Panc1 (cell line): ENCODE measurements around the gene SLC23A3. TPM values are rescaled to one million over a fixed set of nuclear protein-coding genes. Genes with fewer than 3 reads are reported as not detected.
A peak's percentile ranks its signal among the peaks of the same experiment; 100 is the strongest.

Experiments used
- ATAC-seq: fragments of 200-7000 bp; cut with Tn5 transposase; 2 replicates; pipeline ENCODE4 v1.9.1; 2020; ENCODE audit warnings: mild to moderate bottlenecking, moderate library complexity
- Bru-seq: library from RNA; stranded (reverse); fragments of 400-500 nt; gene quantifications from one replicate; lab custom pipeline; 2021; lab: Mats Ljungman, UMichigan
- BruChase-seq, 2 experiments: library from RNA; stranded (reverse); fragments of 400-500 nt; gene quantifications; one replicate each; lab custom pipeline; 2021; lab: Mats Ljungman, UMichigan
- BruUV-seq: library from RNA; stranded (reverse); fragments of 400-500 nt; replicated peaks from 2 replicates; lab custom pipeline; 2021; lab: Mats Ljungman, UMichigan
- CTCF ChIA-PET: fragments of 300-600 bp; sonication (Branson Sonifier 250); formaldehyde crosslinking; loops from one replicate; lab custom pipeline; 2022; ENCODE audit warnings: antibody characterized with exemption; lab: Charles Lee
- POLR2A ChIA-PET: fragments of 300-600 bp; sonication (Branson Sonifier 250); formaldehyde crosslinking; loops from one replicate; lab custom pipeline; 2022; ENCODE audit warnings: antibody characterized with exemption; lab: Charles Lee
- DNase-seq: peaks from one replicate; pipeline ENCODE4 v3.0.0-alpha.2; 2010; ENCODE audit warnings: low read depth, low spot score
- H3K27ac ChIP-seq: 2 replicates; pipeline ENCODE4 v1.5.1; 2011; ENCODE audit warnings: mild to moderate bottlenecking, low read length, inconsistent platforms
- H3K27me3 ChIP-seq: fragments of 200-500 bp; sonication (Bioruptor generic); 2 replicates; pipeline ENCODE4 v1.6.0; 2014; ENCODE audit warnings: low read length, inconsistent platforms; ENCODE audit not compliant: control insufficient read depth, insufficient read depth
- H3K36me3 ChIP-seq: fragments of 200-500 bp; sonication (Bioruptor generic); 2 replicates; pipeline ENCODE4 v1.5.1; 2014; ENCODE audit warnings: inconsistent platforms, mild to moderate bottlenecking, low read length, moderate library complexity; ENCODE audit not compliant: control insufficient read depth, insufficient read depth
- H3K4me1 ChIP-seq: 2 replicates; pipeline ENCODE4 v1.5.1; 2011; ENCODE audit warnings: inconsistent platforms, mild to moderate bottlenecking, low read length, moderate library complexity; ENCODE audit not compliant: control insufficient read depth, insufficient read depth
- H3K4me3 ChIP-seq, 2 experiments: 2 replicates each; pipeline ENCODE4 v1.5.1; 2011 to 2012; ENCODE audit warnings: low read depth in 2 of 2, low read length in 2 of 2, mild to moderate bottlenecking in 2 of 2, inconsistent platforms in 1 of 2, moderate library complexity in 1 of 2
- H3K9me3 ChIP-seq: fragments of 200-500 bp; sonication (Bioruptor generic); 2 replicates; pipeline ENCODE4 v1.5.1; 2014; ENCODE audit warnings: low read depth, mild to moderate bottlenecking, inconsistent platforms, low read length, moderate library complexity; ENCODE audit not compliant: control insufficient read depth, insufficient read depth
- CTCF ChIP-seq: fragments of 450-650 bp; IDR thresholded peaks from 2 replicates; pipeline ENCODE4 v1.5.1; 2017; ENCODE audit warnings: mild to moderate bottlenecking
- POLR2AphosphoS5 ChIP-seq: IDR thresholded peaks from 2 replicates; pipeline ENCODE4 v1.6.1; 2012; ENCODE audit warnings: mild to moderate bottlenecking, low read depth, low read length, moderate library complexity
- REST ChIP-seq, 2 experiments: IDR thresholded peaks; 2 replicates each; pipeline ENCODE4 v1.6.1; 2011 to 2012; ENCODE audit warnings: low read depth in 2 of 2, control low read depth in 1 of 2, low read length in 1 of 2, mild to moderate bottlenecking in 1 of 2, moderate library complexity in 1 of 2; ENCODE audit not compliant: insufficient read depth in 1 of 2
- SIN3A ChIP-seq: IDR thresholded peaks from 2 replicates; pipeline ENCODE4 v1.6.1; 2012; ENCODE audit warnings: low read depth, mild to moderate bottlenecking, low read length, moderate library complexity, borderline replicate concordance; ENCODE audit not compliant: insufficient read depth
- TCF7L2 ChIP-seq: IDR thresholded peaks from 2 replicates; pipeline ENCODE4 v1.6.1; 2011; ENCODE audit warnings: mild to moderate bottlenecking, low read depth, low read length, inconsistent platforms
- in situ Hi-C: cut with HindIII; loops from 2 replicates; pipeline ENCODE4 v1.10.0; 2016; ENCODE audit warnings: low sequenced_read_pairs, low pct_unique_long_range_greater_than_20kb
- intact Hi-C: fragments of 100-400 bp; cut with micrococcal nuclease; formaldehyde crosslinking; loops from one replicate; pipeline ENCODE4 v1.10.0; 2022; ENCODE audit not compliant: unreplicated experiment
- long read RNA-seq: library from polyadenylated mRNA; unstranded; transcript quantifications from one replicate; pipeline ENCODE4 v2.0.0, GENCODE V29; 2021; ENCODE audit not compliant: unreplicated experiment
- polyA plus RNA-seq: library from polyadenylated mRNA; unstranded; fragments of >200 nt; gene quantifications from one replicate; pipeline ENCODE4 v1.2.1, GENCODE V29; 2012; ENCODE audit warnings: missing spikeins; ENCODE audit not compliant: insufficient read length
- total RNA-seq: library from RNA; stranded (reverse); gene quantifications from one replicate; pipeline ENCODE4 v1.2.1, GENCODE V29; 2021; ENCODE audit not compliant: unreplicated experiment

Gene SLC23A3
- total RNA-seq (3.3 TPM), Bru-seq, nascent RNA (percentile 52 among the genes with signal in this experiment), BruChase-seq, experiment 1, labeled RNA remaining after a 2-hour chase (percentile 71 among the genes with signal in this experiment), BruChase-seq, experiment 2, labeled RNA remaining after a 6-hour chase (percentile 71 among the genes with signal in this experiment)
- polyA plus RNA-seq = 1.9 TPM
- long read RNA-seq, partial matches to known transcripts = 0 of 2 reads
- long read RNA-seq, other reads (novel, unspliced or antisense) = 2 of 2 reads

DNA sequence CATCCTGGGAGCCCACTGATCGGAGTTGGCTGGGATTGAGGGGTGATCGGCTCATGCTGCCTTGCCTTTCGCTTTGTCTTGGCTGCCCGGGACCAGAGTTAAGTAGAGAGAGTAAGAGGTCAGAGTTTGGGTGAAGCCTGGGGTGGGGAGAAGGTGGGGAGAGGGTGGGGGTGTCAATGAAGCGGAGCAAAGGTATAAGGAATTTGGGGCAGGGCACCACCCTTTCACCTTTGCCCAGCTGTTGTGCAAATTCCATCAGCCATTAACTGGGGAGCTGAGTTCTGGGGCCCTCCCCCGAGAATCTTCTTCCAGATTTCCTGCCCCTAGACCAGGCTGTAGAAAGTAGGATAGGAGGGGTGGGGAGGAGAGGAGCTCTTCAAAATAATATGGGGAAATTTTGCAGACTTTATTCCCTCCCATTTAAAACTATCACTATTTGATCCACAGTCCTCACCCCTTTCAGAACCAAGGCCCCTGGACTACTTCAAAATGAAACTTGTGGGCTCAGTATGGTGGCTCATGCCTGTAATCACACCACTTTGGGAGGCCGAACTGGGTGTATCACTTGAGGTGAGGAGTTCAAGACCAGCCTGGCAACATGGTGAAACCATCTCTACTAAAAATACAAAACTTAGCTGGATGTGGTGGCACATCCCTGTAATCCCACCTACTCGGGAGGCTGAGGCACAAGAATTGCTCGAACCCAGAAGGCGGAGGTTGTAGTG lies at the start of gene SLC23A3:
Gene SLC23A3, minus strand, starts transcription at position 100 of the 725 bp plus-strand sequence. Its CDS starts 45 bp downstream, at position 55.
- Histone ChIP-seq H3K36me3 (no peaks in the 10 kb centered on the region; the same call in 1 of the 2 replicates), H3K4me1 (no peaks in the 10 kb centered on the region), H3K4me3 (no peak within 1 kb of the TSS), H3K27ac (no peak within 1 kb of the TSS), H3K27me3 (no peaks in the 10 kb centered on the region), H3K9me3 (no peaks in the 10 kb centered on the region)
- POLR2A ChIA-PET = interaction anchor here (0.5 to 0.7 kb wide), 3 partner anchors 31 to 503 kb away, joined by 3 to 5 read pairs (median 3); no protein-coding TSS in a partner anchor
- in situ Hi-C loops (no loop called here), intact Hi-C loops (loop anchor here (10.0 kb wide), 1 partner anchor 45 kb away; the partner anchor contains the start of gene ABCB6)
- BruUV-seq = no TSS peak
- DNase-seq (no peak), ATAC-seq (no peak)
- TF ChIP-seq REST (IDR thresholded peaks at IDR 0.05; ENCODE audit: insufficient read depth in 1 of 2, low read depth in 2 of 2, low read length in 1 of 2) (no peak), SIN3A (no peak), TCF7L2 (no peak), POLR2AphosphoS5 (no peak), CTCF (no peak)
- CTCF ChIA-PET = interaction anchor here (0.6 to 0.7 kb wide), 2 partner anchors 28 to 254 kb away, joined by 4 to 9 read pairs; no protein-coding TSS in a partner anchor

DNA sequence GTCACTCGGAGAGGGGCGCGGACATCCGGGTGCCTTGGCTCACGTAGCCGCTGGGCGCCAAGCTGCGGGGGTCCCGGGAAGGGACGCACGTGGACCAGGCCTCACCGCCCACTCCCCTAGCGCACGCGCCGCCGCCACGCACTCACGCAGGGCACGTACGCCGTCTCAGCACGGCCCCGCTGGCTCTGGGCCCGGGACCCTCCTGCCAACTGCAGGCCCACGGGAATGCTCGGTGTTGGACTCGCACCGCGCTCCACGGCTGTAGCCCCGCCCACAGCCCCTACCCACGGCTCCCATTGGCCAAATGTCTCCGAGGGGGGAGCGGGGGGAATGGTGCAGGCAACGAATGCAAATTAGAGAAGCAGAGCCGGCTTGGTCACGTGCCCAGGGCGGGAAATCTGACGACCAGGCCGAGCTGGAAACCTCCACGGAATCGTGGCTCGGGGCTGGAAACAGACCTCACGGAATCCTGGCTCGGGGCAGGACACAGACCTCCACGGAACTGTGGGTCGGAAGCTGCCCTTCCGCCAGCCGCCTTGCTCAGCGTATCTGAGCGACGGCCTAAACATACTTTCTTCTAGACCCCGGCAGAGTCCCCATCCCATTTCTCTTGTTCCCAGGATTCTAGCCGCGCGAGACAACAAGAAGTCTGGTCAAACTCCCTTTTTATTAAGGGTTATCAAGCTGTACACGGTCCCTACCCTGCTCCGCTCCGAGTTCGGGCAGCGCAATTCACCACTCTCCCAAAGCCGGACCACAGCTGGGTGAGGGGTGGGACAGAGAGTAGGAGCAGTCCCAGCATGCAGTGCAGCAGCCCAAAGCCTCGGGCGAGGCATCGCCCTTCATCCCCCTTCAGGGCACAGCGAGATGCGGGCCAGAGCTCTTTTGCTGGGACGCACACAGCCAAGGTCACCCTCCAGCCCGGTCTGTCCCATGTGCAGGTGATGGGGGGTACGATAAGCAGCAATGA lies 49.2 kb upstream of the SLC23A3 start, which contains the start of gene ABCB6:
Gene ABCB6, minus strand, starts transcription at position 227 of the 970 bp plus-strand sequence. CDS start 285 bp downstream, outside the sequence.
- in situ Hi-C loops = no loop called here

More for the DNA sequence above, 49.2 kb upstream of the SLC23A3 start, which contains the start of gene ABCB6:
- Histone ChIP-seq H3K4me3 (peak within 1 kb of the TSS; percentile 59 to 67), H3K27ac (peak within 1 kb of the TSS; percentile 77), H3K4me1 (peaks cover 10% of the 10 kb centered on the region), H3K9me3 (no peaks in the 10 kb centered on the region), H3K27me3 (no peaks in the 10 kb centered on the region), H3K36me3 (0 out of 2 replicates have a peak, but pooled peaks cover 2% of the 10 kb centered on the region)
- CTCF ChIA-PET = no interaction called here
- POLR2A ChIA-PET = interaction anchor here (0.6 kb wide), 1 partner anchor 29 kb away, joined by 3 read pairs; no protein-coding TSS in a partner anchor
- peak; percentile 83 for ATAC-seq
- DNase-seq = peak; percentile 52
- TF ChIP-seq CTCF = no peak
- TF ChIP-seq POLR2AphosphoS5 = peak; percentile 82
- TF ChIP-seq REST (IDR thresholded peaks at IDR 0.05; ENCODE audit: insufficient read depth in 1 of 2, low read depth in 2 of 2, low read length in 1 of 2) = no peak; a peak in 1 of 4 replicates
- no TSS peak for BruUV-seq
- intact Hi-C loops = loop anchor here (10.0 kb wide), 1 partner anchor 54 kb away; the partner anchor contains the start of gene NHEJ1
